Measurements from ENCODE around the gene ATP13A2.
A peak's percentile ranks its signal among the peaks of the same experiment; 100 is the strongest.

The ATP13A2 gene

DNA sequence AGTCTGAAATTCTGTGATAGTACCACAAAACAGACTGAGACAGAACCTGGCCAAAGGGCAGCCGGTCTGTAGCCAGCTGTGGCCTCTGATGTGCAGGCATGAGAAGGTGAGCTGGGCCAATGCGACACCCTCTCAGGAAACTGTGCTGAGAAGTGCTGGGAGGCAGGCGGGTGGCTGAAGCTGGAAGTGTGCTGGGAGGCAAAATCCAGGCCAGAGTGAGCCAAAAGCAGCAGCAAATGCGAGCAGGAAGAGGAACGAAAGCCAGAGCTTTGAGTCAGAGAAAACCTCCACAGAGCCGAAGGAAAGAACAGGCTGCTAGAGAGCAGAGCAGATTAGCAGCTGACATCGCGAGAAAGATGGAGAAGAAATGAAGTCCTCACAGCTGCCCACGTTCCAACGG lies 10.2 kb upstream of the ATP13A2 start:
- H2AFZ ChIP-seq (ENCODE audit: low read depth, low read length) = no peak overlapping the region
- H3K23ac ChIP-seq (ENCODE audit: low read length in 2 of 2) = no peak overlapping the region
- H4K8ac ChIP-seq (ENCODE audit: low read length) = no peak overlapping the region
- no peak overlapping the region for H3K4ac ChIP-seq (ENCODE audit: low read depth in 1 of 2, low read length in 2 of 2)
- H3K14ac ChIP-seq (ENCODE audit: low read length in 2 of 2) = no peak overlapping the region
- no peak overlapping the region for H2BK15ac ChIP-seq (ENCODE audit: low read depth, poor library complexity, severe bottlenecking)
- H3K4me1 ChIP-seq (ENCODE audit: control insufficient read depth, insufficient read depth, low read depth, low read length) = peaks cover 2% of the 10 kb centered on the region
- H3K4me2 ChIP-seq (ENCODE audit: low read length, poor library complexity, severe bottlenecking) = no peak overlapping the region
- H2BK120ac ChIP-seq (ENCODE audit: low read depth, low read length) = no peak overlapping the region
- no peak overlapping the region for H3K4me3 ChIP-seq (ENCODE audit: insufficient read depth in 1 of 2, low read depth in 1 of 2, low read length in 2 of 2)
- H3K27ac ChIP-seq (ENCODE audit: low read length, poor library complexity, severe bottlenecking) = no peak overlapping the region
- H2BK5ac ChIP-seq (ENCODE audit: low read depth, low read length, poor library complexity, severe bottlenecking) = no peak overlapping the region
- peaks cover 59 to 94% of the 10 kb centered on the region in 2 experiments for H3K36me3 ChIP-seq (ENCODE audit: control insufficient read depth in 1 of 2, insufficient read depth in 2 of 2, low read depth in 1 of 2, low read length in 2 of 2)
- no peak for DNase-seq
- H3K9ac ChIP-seq (ENCODE audit: low read length) = no peak overlapping the region
- 96% methylated on average over 10 of the region's 10 CpGs for WGBS
- no peak overlapping the region for H2BK12ac ChIP-seq (ENCODE audit: low read length in 2 of 2)
- H2AK5ac ChIP-seq (ENCODE audit: low read length, severe bottlenecking) = no peak overlapping the region
- no peak overlapping the region for H3K18ac ChIP-seq (ENCODE audit: low read depth in 1 of 2, low read length in 2 of 2)
- no peaks in the 10 kb centered on the region for H3K27me3 ChIP-seq (ENCODE audit: control insufficient read depth in 1 of 2, insufficient read depth in 1 of 2, low read length in 2 of 2)
- peaks cover 12% of the 10 kb centered on the region for H3K79me1 ChIP-seq (replicated peaks; ENCODE audit: low read length, poor library complexity, severe bottlenecking)
- H3K9me3 ChIP-seq (ENCODE audit: control insufficient read depth, low read length) = no peaks in the 10 kb centered on the region
- H4K91ac ChIP-seq (ENCODE audit: low read length) = no peak overlapping the region

DNA sequence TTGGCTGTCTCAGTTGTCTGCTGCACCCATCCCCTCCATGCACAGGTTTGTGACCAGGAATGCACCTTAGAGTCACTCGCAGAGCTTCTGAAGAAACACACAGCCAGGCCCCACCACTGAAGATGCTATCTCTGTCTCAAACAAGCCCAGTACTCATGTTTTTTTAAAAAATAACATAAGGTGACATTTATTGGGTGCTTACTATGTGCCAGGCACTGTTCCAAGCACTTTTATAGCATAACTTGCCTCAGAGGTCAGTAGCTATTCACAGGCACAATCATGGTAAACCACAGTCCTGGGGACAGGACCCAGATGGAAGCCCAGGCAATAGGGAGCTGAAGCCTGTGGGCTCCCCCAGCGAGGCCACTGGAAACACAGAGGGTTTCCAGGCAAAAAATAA lies 8.8 kb upstream of the ATP13A2 start:
- no peak for DNase-seq
- Histone ChIP-seq H3K14ac (ENCODE audit: low read length in 2 of 2) (no peak overlapping the region), H4K91ac (ENCODE audit: low read length) (no peak overlapping the region), H3K4me2 (ENCODE audit: low read length, poor library complexity, severe bottlenecking) (no peak overlapping the region), H2AFZ (ENCODE audit: low read depth, low read length) (no peak overlapping the region), H3K79me1 (replicated peaks; ENCODE audit: low read length, poor library complexity, severe bottlenecking) (peaks cover 9% of the 10 kb centered on the region), H2BK120ac (ENCODE audit: low read depth, low read length) (no peak overlapping the region), H4K8ac (ENCODE audit: low read length) (no peak overlapping the region), H3K18ac (ENCODE audit: low read depth in 1 of 2, low read length in 2 of 2) (no peak overlapping the region), H2BK12ac (ENCODE audit: low read length in 2 of 2) (no peak overlapping the region), H3K4me1 (ENCODE audit: control insufficient read depth, insufficient read depth, low read depth, low read length) (peaks cover 6% of the 10 kb centered on the region), H3K23ac (ENCODE audit: low read length in 2 of 2) (no peak overlapping the region), H3K4me3 (ENCODE audit: insufficient read depth in 1 of 2, low read depth in 1 of 2, low read length in 2 of 2) (no peak overlapping the region), H3K27me3 (ENCODE audit: control insufficient read depth in 1 of 2, insufficient read depth in 1 of 2, low read length in 2 of 2) (no peaks in the 10 kb centered on the region), H3K27ac (ENCODE audit: low read length, poor library complexity, severe bottlenecking) (no peak overlapping the region), H2AK5ac (ENCODE audit: low read length, severe bottlenecking) (no peak overlapping the region), H2BK5ac (ENCODE audit: low read depth, low read length, poor library complexity, severe bottlenecking) (no peak overlapping the region), H3K9me3 (ENCODE audit: control insufficient read depth, low read length) (no peaks in the 10 kb centered on the region), H2BK15ac (ENCODE audit: low read depth, poor library complexity, severe bottlenecking) (no peak overlapping the region), H3K9ac (ENCODE audit: low read length) (no peak overlapping the region), H3K4ac (ENCODE audit: low read depth in 1 of 2, low read length in 2 of 2) (no peak overlapping the region), H3K36me3 (ENCODE audit: control insufficient read depth in 1 of 2, insufficient read depth in 2 of 2, low read depth in 1 of 2, low read length in 2 of 2) (peaks cover 49 to 80% of the 10 kb centered on the region in 2 experiments)
- 100% methylated on average over 1 of the region's 2 CpGs for WGBS

DNA sequence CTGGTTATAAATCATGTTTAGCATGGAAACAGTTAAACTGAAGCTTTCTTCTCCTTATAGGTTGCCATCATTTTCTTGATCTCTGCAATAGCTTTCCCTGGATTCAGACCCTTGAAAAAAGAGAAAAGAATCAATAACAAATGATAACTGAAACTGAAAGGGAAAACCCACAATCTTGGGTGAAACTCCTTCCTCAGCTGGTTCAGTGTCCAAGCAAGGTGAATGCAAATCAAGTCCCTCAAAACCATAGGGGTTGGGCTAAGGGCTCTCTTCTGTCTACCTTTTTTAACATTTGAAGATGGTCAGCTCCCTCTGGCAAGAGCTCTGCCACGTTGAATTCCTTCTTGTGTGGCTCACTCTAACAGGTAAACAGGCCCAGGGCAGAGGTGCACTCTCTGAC lies 7.1 kb upstream of the ATP13A2 start:
- WGBS = 65% methylated on average over 1 of the region's 1 CpG
- peaks cover 16% of the 10 kb centered on the region for H3K4me1 ChIP-seq (ENCODE audit: control insufficient read depth, insufficient read depth, low read depth, low read length)
- H3K14ac ChIP-seq (ENCODE audit: low read length in 2 of 2) = no peak overlapping the region
- H4K8ac ChIP-seq (ENCODE audit: low read length) = no peak overlapping the region
- DNase-seq = no peak
- no peak overlapping the region for H2BK12ac ChIP-seq (ENCODE audit: low read length in 2 of 2)
- H2BK5ac ChIP-seq (ENCODE audit: low read depth, low read length, poor library complexity, severe bottlenecking) = no peak overlapping the region
- H2BK15ac ChIP-seq (ENCODE audit: low read depth, poor library complexity, severe bottlenecking) = no peak overlapping the region
- H2AFZ ChIP-seq (ENCODE audit: low read depth, low read length) = no peak overlapping the region
- no peak overlapping the region for H3K18ac ChIP-seq (ENCODE audit: low read depth in 1 of 2, low read length in 2 of 2)
- H3K9ac ChIP-seq (ENCODE audit: low read length) = no peak overlapping the region
- H3K36me3 ChIP-seq (ENCODE audit: control insufficient read depth in 1 of 2, insufficient read depth in 2 of 2, low read depth in 1 of 2, low read length in 2 of 2) = peaks cover 42 to 64% of the 10 kb centered on the region in 2 experiments
- H4K91ac ChIP-seq (ENCODE audit: low read length) = no peak overlapping the region
- H3K4me3 ChIP-seq (ENCODE audit: insufficient read depth in 1 of 2, low read depth in 1 of 2, low read length in 2 of 2) = no peak overlapping the region
- no peaks in the 10 kb centered on the region for H3K9me3 ChIP-seq (ENCODE audit: control insufficient read depth, low read length)
- H3K23ac ChIP-seq (ENCODE audit: low read length in 2 of 2) = no peak overlapping the region
- no peaks in the 10 kb centered on the region for H3K27me3 ChIP-seq (ENCODE audit: control insufficient read depth in 1 of 2, insufficient read depth in 1 of 2, low read length in 2 of 2)
- H3K4me2 ChIP-seq (ENCODE audit: low read length, poor library complexity, severe bottlenecking) = no peak overlapping the region
- H2BK120ac ChIP-seq (ENCODE audit: low read depth, low read length) = no peak overlapping the region
- H3K4ac ChIP-seq (ENCODE audit: low read depth in 1 of 2, low read length in 2 of 2) = no peak overlapping the region
- H3K79me1 ChIP-seq (replicated peaks; ENCODE audit: low read length, poor library complexity, severe bottlenecking) = peaks cover 6% of the 10 kb centered on the region
- H3K27ac ChIP-seq (ENCODE audit: low read length, poor library complexity, severe bottlenecking) = no peak overlapping the region
- peak overlapping the region; percentile 13 for H2AK5ac ChIP-seq (ENCODE audit: low read length, severe bottlenecking)

DNA sequence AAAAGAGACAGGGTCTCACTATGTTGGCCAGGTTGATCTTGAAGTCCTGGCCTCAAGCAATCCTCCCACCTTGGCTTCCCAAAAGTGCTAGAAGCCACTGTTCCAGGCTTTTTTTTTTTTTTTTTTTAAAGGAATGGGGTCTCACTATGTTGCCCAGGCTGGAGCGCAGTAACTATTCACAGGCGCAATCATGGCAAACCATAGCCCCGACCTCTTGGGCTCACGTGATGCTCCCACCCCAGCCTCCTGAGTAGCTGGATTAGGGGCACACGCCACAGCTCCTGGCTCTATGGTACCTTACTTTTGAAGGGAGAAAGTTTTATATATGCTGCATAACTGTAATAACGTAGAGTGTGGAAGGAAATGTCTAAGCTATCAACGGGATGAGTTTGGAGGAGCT lies 5.7 kb upstream of the ATP13A2 start:
- Histone ChIP-seq H3K4ac (ENCODE audit: low read depth in 1 of 2, low read length in 2 of 2) (no peak overlapping the region), H2BK5ac (ENCODE audit: low read depth, low read length, poor library complexity, severe bottlenecking) (no peak overlapping the region), H4K91ac (ENCODE audit: low read length) (no peak overlapping the region), H3K27ac (ENCODE audit: low read length, poor library complexity, severe bottlenecking) (no peak overlapping the region), H3K23ac (ENCODE audit: low read length in 2 of 2) (no peak overlapping the region), H3K9ac (ENCODE audit: low read length) (no peak overlapping the region), H3K4me3 (ENCODE audit: insufficient read depth in 1 of 2, low read depth in 1 of 2, low read length in 2 of 2) (no peak overlapping the region), H3K4me2 (ENCODE audit: low read length, poor library complexity, severe bottlenecking) (no peak overlapping the region), H3K18ac (ENCODE audit: low read depth in 1 of 2, low read length in 2 of 2) (no peak overlapping the region), H3K4me1 (ENCODE audit: control insufficient read depth, insufficient read depth, low read depth, low read length) (peaks cover 30% of the 10 kb centered on the region), H3K79me1 (replicated peaks; ENCODE audit: low read length, poor library complexity, severe bottlenecking) (peaks cover 5% of the 10 kb centered on the region), H2BK120ac (ENCODE audit: low read depth, low read length) (no peak overlapping the region), H2AFZ (ENCODE audit: low read depth, low read length) (no peak overlapping the region), H3K27me3 (ENCODE audit: control insufficient read depth in 1 of 2, insufficient read depth in 1 of 2, low read length in 2 of 2) (no peaks in the 10 kb centered on the region), H3K14ac (ENCODE audit: low read length in 2 of 2) (no peak overlapping the region), H4K8ac (ENCODE audit: low read length) (no peak overlapping the region), H2AK5ac (ENCODE audit: low read length, severe bottlenecking) (no peak overlapping the region), H3K9me3 (ENCODE audit: control insufficient read depth, low read length) (no peaks in the 10 kb centered on the region), H3K36me3 (ENCODE audit: control insufficient read depth in 1 of 2, insufficient read depth in 2 of 2, low read depth in 1 of 2, low read length in 2 of 2) (peaks cover 35 to 50% of the 10 kb centered on the region in 2 experiments), H2BK15ac (ENCODE audit: low read depth, poor library complexity, severe bottlenecking) (no peak overlapping the region), H2BK12ac (ENCODE audit: low read length in 2 of 2) (no peak overlapping the region)
- DNase-seq = no peak
- WGBS = 98% methylated on average over 5 of the region's 7 CpGs

Data from mesenchymal stem cell (in vitro differentiated cells and primary cell).